Peyer's patch (tissue), 4 donors: ENCODE measurements around the gene SEMA5A. TPM values are rescaled to one million over a fixed set of nuclear protein-coding genes. Genes with fewer than 3 reads are reported as not detected.

Source experiments
- DNase-seq, 3 donors: peaks; one replicate each; pipeline ENCODE4 v3.0.0-alpha.2; 2017 to 2019
- H3K27ac ChIP-seq, 4 donors: fragments of 200-600 bp; sonication (generic); one replicate each; pipeline ENCODE4 v1.5.1; 2016 to 2019
- H3K27me3 ChIP-seq, 2 donors: fragments of 200-600 bp; sonication (generic); one replicate each; pipeline ENCODE4 v1.5.1; 2019
- H3K36me3 ChIP-seq, 3 donors: fragments of 200-600 bp; sonication (generic); one replicate each; pipeline ENCODE4 v1.5.1; 2016 to 2019
- H3K4me1 ChIP-seq, 4 donors: fragments of 200-600 bp; sonication (generic); one replicate each; pipeline ENCODE4 v1.5.1; 2016 to 2019
- H3K4me3 ChIP-seq, 4 donors: fragments of 200-600 bp; sonication (generic); 1 replicate in 3 of 4; 2 replicates in 1 of 4; pipeline ENCODE4 v1.5.1; 2016 to 2019; ENCODE audit warnings: mild to moderate bottlenecking in 1 of 4
- H3K9me3 ChIP-seq, 4 donors: fragments of 200-600 bp; sonication (generic); one replicate each; pipeline ENCODE4 v1.5.1; 2016 to 2019; ENCODE audit warnings: mild to moderate bottlenecking in 1 of 4
- POLR2A ChIP-seq, 2 donors: fragments of 450-650 bp; IDR thresholded peaks; one replicate each; pipeline ENCODE4 v1.5.1; 2017; ENCODE audit warnings: antibody characterized with exemption in 2 of 2, mild to moderate bottlenecking in 2 of 2, moderate library complexity in 2 of 2
- total RNA-seq, 4 donors: library from RNA; depleted of rRNA; stranded (reverse); fragments of >200 nt; gene quantifications; one replicate each; pipeline ENCODE4 v1.1.0, GENCODE V29; 2016
- TF ChIP-seq, protein P1 (sequence below), 6 experiments: fragments of 450-650 bp in 4 of 6; fragments of 200-600 bp in 2 of 6; sonication (generic) in 1 of 6; IDR thresholded peaks; one replicate each; pipeline ENCODE4 v1.5.1; 2017 to 2019; ENCODE audit warnings: antibody characterized with exemption in 6 of 6, mild to moderate bottlenecking in 3 of 6, moderate library complexity in 1 of 6

Gene SEMA5A
- total RNA-seq, 4 donors from 2014 or later = 11.6 to 22.5 (median 18.2) TPM

DNA sequence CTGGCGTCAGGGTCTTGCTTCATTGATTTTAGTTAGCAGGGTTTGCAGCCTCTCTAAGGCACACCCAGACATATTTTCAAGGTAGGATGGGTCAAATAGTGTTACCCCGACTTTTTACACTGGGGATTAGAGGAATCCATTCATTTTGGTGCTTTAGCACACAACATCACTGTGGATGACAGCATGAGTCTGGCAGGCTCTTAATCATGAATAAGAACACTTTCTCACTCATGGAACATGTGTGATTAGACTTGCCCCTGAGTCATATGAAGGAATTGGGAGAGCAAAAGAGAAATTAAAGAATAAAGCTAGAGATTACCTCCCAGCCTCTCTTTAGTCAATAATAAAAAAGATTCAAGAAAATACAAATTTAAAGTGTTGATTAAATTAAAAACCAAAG, 175.6 kb downstream of the SEMA5A start:
- H3K36me3 ChIP-seq = no peaks in the 10 kb centered on the region
- no peak for DNase-seq
- H3K27me3 ChIP-seq = no peaks in the 10 kb centered on the region
- TF ChIP-seq, protein P1, sequence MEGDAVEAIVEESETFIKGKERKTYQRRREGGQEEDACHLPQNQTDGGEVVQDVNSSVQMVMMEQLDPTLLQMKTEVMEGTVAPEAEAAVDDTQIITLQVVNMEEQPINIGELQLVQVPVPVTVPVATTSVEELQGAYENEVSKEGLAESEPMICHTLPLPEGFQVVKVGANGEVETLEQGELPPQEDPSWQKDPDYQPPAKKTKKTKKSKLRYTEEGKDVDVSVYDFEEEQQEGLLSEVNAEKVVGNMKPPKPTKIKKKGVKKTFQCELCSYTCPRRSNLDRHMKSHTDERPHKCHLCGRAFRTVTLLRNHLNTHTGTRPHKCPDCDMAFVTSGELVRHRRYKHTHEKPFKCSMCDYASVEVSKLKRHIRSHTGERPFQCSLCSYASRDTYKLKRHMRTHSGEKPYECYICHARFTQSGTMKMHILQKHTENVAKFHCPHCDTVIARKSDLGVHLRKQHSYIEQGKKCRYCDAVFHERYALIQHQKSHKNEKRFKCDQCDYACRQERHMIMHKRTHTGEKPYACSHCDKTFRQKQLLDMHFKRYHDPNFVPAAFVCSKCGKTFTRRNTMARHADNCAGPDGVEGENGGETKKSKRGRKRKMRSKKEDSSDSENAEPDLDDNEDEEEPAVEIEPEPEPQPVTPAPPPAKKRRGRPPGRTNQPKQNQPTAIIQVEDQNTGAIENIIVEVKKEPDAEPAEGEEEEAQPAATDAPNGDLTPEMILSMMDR (IDR thresholded peaks at IDR 0.05) = no peak
- no peak for TF ChIP-seq POLR2A (IDR thresholded peaks at IDR 0.05)
- H3K9me3 ChIP-seq = no peaks in the 10 kb centered on the region
- no peak overlapping the region for H3K27ac ChIP-seq
- H3K4me3 ChIP-seq = no peak overlapping the region
- H3K4me1 ChIP-seq = no peaks in the 10 kb centered on the region

DNA sequence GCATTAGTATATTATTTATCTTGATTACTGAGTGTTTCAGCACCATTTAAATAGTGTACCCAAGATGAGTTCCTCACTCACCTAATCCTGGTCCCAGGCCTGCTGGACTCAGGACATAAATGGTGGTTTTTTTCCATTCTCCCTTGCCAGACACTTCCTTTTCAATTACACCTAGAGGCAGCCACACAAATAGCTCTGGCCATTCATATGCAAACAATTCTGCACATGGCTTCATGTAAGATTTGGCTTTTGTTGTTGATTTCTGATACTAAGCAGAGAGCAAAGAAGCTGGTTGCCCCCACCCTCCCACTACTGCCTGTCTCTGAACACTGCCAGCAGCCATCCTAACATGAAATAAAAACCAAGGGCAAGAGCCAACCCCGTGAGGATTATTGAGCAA, 180.4 kb downstream of the SEMA5A start:
- H3K27ac ChIP-seq = no peak overlapping the region
- no peak overlapping the region for H3K4me3 ChIP-seq
- no peaks in the 10 kb centered on the region for H3K9me3 ChIP-seq
- no peaks in the 10 kb centered on the region for H3K4me1 ChIP-seq
- no peak for DNase-seq
- TF ChIP-seq POLR2A (IDR thresholded peaks at IDR 0.05) = no peak
- TF ChIP-seq, protein P1 (IDR thresholded peaks at IDR 0.05) = no peak
- no peaks in the 10 kb centered on the region for H3K36me3 ChIP-seq
- no peaks in the 10 kb centered on the region for H3K27me3 ChIP-seq

DNA sequence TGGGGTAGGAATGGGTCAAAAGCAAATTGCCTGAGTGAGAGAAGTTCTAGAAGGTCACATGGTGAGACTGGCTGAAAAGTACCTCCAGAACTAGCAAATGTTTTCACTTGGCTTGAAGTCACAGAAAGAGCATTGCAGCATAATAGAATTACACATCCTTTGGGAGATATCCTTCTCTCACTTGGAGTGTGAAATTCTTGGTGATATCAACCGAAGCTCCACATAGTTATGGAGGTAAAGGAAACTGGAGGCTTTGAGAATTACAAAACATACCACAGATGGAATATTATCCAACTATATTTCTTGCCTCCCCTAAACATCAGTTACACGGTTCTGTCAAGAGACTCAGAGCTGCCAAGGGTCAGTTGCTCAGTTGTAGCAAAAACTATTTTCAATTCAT, 182.4 kb downstream of the SEMA5A start:
- Histone ChIP-seq H3K9me3 (no peaks in the 10 kb centered on the region), H3K4me1 (no peaks in the 10 kb centered on the region), H3K27ac (no peak overlapping the region), H3K4me3 (no peak overlapping the region), H3K27me3 (no peaks in the 10 kb centered on the region), H3K36me3 (no peaks in the 10 kb centered on the region)
- TF ChIP-seq POLR2A (IDR thresholded peaks at IDR 0.05) = no peak
- TF ChIP-seq, protein P1 (IDR thresholded peaks at IDR 0.05) = no peak
- DNase-seq = no peak

DNA sequence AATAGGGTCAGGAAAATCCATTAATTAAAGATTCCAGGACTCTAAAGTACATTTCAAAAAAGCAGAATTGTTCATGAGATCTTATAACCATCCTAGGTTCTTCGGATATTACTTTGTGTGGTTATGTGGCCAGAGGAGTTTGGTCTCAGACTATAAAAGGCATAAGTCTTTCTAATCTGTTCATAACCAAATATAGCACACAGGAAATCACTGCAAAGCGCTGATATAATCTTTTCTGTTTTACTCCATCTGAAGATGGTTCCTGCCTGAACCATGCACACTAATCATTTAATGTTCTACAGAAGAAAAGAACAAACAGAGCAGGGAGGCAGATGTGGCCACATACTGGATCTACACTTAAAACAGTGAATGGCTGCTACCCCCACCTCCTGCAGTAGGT, 182.8 kb downstream of the SEMA5A start:
- H3K9me3 ChIP-seq = no peaks in the 10 kb centered on the region
- TF ChIP-seq POLR2A (IDR thresholded peaks at IDR 0.05) = no peak
- TF ChIP-seq, protein P1 (IDR thresholded peaks at IDR 0.05) = no peak
- H3K36me3 ChIP-seq = no peaks in the 10 kb centered on the region
- no peak overlapping the region for H3K27ac ChIP-seq
- no peak for DNase-seq
- no peaks in the 10 kb centered on the region for H3K27me3 ChIP-seq
- H3K4me1 ChIP-seq = no peaks in the 10 kb centered on the region
- H3K4me3 ChIP-seq = no peak overlapping the region

DNA sequence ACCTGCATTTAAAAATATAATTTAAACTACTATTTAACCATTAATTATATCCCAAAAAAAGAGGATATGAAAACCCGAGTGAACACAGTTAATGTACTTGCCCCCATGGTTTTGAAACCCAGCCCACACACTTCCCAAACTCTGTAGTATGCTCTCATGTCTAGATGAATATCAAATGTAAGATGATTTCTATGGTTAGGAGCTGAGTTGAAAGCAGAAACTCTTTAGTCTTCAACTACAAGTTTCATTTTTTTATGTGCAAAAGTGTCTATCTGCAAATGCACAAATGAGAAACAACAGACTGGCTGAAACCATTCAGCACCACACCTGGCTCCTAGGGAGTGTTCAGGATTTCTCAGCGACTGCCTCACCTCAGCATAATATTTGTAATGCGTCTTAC, 183.3 kb downstream of the SEMA5A start:
- no peak overlapping the region for H3K4me3 ChIP-seq
- TF ChIP-seq POLR2A (IDR thresholded peaks at IDR 0.05) = no peak
- TF ChIP-seq, protein P1 (IDR thresholded peaks at IDR 0.05) = no peak
- H3K9me3 ChIP-seq = no peaks in the 10 kb centered on the region
- H3K36me3 ChIP-seq = no peaks in the 10 kb centered on the region
- DNase-seq = no peak
- H3K27me3 ChIP-seq = no peaks in the 10 kb centered on the region
- H3K4me1 ChIP-seq = no peaks in the 10 kb centered on the region
- no peak overlapping the region for H3K27ac ChIP-seq

DNA sequence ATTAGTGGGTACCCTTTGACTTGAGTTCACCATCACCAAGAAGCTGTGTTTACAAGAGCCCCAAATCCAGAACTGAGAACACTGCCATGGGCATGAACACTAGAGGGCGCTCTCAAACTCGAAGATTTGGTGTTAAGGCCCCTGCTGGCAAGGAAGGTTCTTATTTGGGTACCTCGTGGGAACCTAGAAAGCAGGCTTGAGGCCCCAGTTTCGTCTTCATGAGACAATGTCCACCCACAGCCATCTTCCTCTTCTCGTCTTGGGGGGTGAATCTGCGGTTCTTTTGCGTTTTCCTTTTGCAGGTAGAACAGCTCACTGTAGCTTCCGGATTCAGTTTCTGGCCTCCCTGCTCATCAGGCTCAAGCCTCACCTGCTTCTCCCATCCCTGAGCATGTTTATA, 184.0 kb downstream of the SEMA5A start:
- Histone ChIP-seq H3K4me3 (no peak overlapping the region), H3K4me1 (no peaks in the 10 kb centered on the region), H3K27ac (no peak overlapping the region), H3K9me3 (no peaks in the 10 kb centered on the region), H3K36me3 (no peaks in the 10 kb centered on the region), H3K27me3 (no peaks in the 10 kb centered on the region)
- no peak for TF ChIP-seq POLR2A (IDR thresholded peaks at IDR 0.05)
- TF ChIP-seq, protein P1 (IDR thresholded peaks at IDR 0.05) = peak in 5 of 6 experiments; percentile 6 to 80 (median 76)
- DNase-seq = peak in 2 of 3 donors; percentile 57 to 84
